D341Med (cell line): Measurements from ENCODE around the gene SLC52A1.
A peak's percentile ranks its signal among the peaks of the same experiment; 100 is the strongest.
"Not testable (repeated sequence)": the region's sequence is repeated elsewhere in the genome, so short reads cannot be mapped to it uniquely, and the experiment has no call there.

Experiments used
- DNase-seq: peaks from one replicate; pipeline ENCODE4 v3.0.0; 2012; ENCODE audit warnings: low spot score

The SLC52A1 gene

DNA sequence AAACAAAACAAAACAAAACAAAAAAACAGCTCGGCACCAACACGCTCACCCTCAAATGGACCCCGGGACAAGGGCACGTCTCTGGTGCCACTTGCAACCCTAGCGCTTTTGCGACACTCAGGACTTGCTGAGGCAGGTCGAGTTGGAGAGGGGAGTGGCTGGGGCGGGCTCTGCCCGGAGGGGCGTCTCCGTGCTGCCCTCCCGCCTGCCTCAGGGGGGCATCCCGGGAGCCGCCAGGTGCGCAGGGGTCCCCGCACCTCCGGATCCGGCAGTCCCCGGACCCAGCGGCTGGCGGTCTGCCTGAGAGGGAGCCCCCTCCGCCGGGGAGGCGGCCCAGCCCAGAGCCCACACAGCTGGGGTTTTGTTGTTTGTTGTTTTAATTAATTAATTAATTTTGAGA is at the start of gene SLC52A1:
Gene SLC52A1, minus strand, starts transcription at position 112 of the 400 bp plus-strand sequence. CDS start 820 bp downstream, outside the sequence.
- DNase-seq, result no peak

DNA sequence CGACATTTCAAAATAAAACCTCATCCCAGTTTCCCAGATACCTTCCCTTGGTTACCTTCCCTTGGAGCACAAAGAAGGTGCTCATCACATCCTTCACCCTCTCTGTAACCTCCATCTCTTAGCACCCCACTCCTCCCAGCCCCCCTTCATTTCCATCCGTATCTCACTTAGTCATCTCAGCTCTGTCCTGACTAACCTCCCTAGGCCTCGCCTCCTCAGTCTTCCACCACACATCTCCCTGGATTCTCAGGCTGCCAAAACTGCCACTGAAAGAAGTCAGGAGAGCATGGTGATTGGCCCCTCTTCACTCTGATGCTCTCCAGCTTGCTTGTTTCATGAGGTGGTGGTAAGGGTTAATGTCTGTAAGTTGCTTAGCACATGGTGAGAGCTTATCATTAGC is 45.4 kb upstream of the SLC52A1 start:
- no peak for DNase-seq

DNA sequence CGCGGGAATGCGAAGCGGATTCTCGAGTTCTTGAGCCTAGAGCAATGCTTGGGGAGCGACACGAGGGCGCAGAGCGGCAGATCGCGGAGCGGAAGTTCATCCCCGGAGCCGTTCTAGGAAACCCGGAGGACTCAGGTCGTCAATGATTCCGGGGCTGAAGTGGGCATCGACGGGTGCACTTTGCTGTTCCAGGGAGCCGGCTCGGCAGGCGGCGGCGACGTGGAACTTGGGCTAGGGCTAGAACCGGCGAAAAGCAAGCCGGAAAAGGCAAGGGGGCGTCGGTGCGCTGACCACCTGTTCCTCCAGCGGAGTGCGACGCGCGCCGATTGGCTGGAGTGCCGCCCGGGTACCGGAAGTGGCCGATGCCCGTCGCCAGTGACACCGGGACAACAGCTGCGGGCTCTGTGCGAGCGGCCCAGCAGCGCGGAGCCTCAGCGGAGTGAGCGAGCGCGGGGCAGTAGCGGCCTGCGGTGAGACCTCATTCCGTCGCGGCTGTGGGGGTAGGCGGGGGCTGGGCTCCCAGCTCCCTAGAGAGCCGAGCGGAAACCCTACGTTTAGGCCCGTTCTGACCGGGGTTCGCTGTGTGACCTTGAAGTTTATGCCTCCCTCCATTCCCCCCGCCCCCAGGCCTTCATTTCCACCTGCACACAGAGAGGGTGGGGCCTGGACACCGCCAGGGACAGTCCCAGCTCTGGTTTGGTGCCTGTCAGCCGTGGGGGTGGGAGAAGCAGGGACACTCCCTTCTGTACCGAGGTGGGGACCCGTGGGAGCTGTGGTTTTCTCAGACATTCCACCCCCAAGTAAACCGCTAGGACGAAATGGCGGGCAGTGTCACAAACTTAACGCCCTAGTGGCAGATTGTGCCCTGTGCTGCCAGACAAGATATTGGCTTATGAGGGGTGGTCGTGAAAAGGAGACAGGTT is 43.1 kb upstream of the SLC52A1 start, which contains the start of gene ZFP3:
Gene ZFP3, plus strand, starts transcription at position 362 of the 923 bp plus-strand sequence. CDS start 13,038 bp downstream, outside the sequence.
- peak; percentile 91 for DNase-seq

DNA sequence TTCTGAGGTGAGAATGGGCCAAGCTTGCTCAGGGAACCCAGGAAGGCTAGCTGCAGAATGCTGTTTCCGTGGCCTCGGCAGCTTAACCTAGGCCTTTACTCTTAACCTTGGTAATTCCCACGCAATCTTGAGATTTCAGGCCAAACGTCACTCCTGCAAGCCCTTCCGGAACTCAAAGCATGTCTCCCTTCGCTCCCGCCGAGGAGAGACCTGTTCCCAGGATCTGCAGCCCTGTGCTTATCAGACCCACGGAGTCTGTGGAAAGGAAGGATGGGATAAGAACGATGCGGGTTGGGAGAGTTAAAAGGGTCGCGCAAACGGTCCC is 42.5 kb upstream of the SLC52A1 start:
- DNase-seq, result no peak

DNA sequence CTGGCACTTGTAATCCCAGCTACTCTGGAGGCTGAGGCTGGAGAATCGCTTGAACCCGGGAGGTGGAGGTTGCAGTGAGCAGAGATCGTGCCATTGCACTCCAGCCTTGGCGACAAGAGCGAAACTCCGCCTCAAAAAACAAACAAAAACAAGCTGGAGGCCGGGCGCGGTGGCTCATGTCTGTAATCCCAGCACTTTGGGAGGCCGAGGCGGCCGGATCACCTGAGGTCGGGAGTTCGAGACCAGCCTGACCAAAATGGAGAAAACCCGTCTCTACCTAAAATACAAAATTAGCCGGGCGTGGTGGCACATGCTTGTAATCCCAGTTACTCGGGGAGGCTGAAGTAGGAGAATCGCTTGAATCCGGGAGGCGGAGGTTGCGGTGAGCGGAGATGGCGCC is 42.0 kb upstream of the SLC52A1 start:
- not testable (repeated sequence) for DNase-seq

DNA sequence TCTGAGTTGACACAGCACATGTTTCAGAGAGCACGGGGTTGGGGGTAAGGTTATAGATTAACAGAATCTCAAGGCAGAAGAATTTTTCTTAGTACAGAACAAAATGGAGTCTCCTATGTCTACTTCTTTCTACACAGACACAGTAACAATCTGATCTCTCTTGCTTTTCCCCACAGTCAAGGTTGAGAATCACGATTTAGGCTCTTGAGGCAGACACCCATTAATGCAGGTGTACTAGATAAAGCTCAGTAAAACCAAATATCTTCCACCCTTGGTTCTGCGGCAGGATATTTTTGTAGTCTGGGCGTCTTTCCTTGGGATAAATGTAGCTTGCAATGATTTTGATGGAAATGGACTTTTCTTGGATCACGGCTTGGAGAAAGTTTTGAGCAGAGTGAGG is 40.2 kb upstream of the SLC52A1 start:
- not testable (repeated sequence) for DNase-seq

DNA sequence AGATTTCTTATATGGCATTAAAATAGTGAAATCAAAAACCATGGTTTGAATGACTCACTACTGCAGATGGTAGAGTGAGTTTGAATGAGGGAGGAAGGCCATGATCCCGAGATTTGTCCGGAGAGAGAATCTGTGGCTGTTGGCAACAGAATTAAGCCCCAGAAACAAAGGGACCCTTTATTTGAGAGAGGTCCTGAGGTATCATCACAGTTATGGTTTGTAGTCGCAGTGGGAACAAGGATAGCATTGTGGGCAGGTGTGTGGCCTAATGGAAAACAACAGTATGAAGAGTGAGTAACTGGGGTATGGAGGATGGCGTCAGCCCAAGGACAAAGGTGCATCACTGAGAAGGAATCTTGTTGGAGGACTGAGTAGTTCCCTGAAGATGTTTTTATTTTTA is 34.5 kb upstream of the SLC52A1 start:
- no peak for DNase-seq

DNA sequence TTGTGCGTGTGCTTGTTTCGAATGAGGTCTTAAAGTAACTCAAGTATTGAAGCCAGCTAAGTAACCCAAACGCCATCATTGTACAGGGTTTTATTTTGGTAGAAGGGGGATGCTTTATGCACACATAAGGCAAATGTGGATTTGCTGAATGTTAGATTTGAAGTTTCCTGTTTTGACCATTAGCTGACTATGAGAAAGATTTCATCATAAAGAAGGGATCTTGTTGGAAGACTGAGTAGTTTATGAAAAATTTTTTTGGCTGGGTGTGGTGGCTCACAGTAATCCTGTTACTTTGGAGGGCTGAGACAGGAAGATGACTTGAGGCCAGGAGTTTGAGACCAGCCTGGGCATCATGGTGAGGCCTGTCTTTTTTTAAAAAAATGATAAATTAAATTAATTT is 33.0 kb upstream of the SLC52A1 start:
- no peak for DNase-seq

DNA sequence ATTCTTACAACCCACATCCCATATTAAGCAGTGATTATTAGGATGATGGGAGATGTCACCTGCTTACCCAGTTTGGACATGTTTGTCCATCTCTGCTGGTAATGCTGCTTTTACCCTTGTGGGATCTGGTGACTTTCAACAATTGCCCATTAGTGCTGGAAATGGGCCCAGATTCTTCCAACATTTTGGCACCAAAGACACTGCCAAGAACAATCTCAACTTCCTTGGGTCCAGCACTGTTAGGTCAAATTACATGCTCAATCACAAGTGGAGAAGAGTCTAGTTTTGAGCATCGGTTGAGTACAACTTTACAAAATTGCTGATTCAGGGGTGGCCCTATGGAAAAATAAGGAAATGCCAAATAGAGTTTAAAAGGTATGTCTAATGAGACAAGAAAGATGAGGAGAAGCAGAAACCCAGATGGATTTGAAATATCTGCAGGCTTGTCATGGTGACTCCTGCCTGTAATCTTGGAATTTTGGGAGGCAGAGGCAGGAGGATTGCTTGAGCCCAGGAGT is 30.1 kb upstream of the SLC52A1 start:
- no peak for DNase-seq

DNA sequence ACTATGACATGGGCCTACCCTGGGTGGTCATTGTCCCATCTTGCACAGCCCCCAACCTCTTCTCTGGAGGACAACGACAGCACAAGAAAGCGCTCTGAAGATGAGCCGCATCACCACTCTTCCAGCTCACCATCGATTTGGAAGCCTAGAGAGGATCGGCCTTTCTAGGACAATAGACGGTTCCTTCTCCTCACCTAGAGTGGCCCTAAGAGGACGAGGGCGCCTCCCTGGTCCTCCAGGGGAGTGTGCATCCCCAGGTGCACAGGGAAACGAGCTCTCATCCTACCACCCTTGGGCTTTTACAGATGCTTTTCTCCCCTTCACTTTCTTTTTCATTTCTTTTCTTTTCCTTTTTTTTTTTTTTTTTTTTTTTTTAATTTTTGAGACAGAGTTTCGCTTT is 20.3 kb upstream of the SLC52A1 start:
- DNase-seq, result no peak

DNA sequence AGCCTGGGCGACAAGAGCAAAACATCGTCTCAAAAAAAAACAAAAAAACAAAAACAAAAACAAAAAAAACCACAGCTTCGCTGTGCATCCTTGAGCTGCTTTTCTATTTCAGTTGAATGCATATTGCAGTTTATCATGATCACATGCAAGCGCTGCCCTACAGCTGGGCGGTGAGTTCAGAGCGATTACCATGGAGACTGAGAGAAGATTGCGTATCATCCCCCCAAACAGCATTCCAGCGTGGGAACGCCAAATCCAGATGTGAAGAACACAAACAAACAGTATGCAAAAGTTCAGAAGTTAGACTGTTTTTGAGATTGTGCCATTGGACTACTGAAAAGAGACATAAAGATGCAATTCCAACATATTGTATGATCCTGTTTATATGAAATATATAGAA is 15.1 kb upstream of the SLC52A1 start:
- no peak for DNase-seq

DNA sequence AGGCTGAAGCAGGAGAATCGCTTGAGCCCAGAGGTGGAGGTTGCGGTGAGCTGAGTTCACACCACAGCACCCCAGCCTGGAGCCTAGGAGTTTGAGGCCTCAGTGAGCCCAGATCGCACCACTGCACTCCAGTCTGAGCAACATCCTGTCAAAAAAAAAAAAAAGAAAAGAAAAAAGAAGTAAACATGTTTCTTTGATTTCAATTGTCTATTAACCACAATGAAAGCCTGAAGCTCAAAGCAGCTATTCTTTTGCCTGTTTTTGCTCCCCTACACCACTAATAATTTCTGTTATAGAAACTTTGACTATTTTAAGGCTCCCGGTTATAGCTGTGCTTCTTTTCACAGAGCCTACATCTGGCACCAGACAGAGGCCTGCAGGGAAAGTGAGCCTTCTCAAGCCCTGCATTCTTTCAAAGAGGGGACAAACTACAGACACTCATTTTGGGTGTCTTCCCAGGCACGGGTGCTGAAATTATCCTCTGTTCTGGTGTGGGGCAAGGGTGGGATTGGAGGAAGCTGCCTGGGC is 14.2 kb upstream of the SLC52A1 start:
- no peak for DNase-seq

DNA sequence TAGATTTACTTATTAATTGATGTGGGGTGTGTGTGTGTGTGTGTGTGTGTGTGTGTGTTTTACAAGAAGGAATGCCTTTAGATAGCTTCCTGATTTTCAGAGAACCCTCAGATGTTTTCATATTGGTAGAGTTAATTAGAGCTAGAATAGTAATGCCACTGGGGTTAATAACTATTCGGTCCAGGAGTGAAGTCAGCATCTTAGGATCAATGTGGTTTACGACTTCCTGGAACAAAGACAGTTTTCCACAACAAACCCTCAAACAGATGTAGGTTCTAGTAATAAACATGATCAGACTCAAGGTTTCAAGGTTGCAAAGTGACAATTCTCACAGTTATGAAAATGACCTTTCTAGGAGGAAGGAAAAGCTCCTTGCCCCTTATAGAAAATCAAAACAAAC is 12.2 kb upstream of the SLC52A1 start:
- no peak for DNase-seq

DNA sequence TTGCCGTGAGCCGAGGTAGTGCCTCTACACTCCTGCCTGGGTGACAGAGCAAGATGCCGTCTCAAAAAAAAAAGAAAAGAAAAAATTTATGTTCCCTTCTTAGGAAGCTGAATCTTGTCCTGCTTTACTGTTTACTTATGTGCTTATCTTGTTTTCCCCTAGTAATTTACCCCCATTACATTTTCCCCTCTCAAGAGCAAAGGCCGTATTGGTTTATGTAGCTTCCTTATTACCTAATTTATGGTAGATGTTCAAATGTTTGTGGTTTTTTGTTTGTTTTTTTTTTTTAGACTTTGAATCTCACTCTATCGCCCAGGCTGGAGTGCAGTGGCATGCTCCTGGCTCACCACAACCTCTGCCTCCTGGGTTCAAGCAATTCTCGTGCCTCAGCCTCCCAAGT is 10.3 kb upstream of the SLC52A1 start:
- no peak for DNase-seq

DNA sequence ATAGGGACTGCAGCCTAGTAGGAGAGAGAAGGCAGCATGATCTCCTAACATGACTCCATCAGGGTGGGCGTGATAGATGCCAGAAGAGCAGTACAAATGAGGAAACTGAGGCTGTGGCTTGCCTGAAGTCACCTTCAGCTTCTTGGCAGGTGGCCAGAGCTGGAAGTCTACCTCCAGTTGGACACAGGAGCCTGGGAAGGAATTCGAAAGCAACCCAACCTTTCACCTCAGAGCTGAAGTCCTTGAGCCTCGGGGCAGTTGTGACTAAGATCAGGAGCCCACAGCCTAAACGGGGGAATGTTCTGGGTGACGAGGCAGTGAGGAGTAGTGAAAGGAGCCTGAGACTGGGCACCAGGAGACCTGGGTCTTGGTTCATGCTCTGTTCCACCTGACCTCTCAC is 9.4 kb upstream of the SLC52A1 start:
- DNase-seq, result no peak

DNA sequence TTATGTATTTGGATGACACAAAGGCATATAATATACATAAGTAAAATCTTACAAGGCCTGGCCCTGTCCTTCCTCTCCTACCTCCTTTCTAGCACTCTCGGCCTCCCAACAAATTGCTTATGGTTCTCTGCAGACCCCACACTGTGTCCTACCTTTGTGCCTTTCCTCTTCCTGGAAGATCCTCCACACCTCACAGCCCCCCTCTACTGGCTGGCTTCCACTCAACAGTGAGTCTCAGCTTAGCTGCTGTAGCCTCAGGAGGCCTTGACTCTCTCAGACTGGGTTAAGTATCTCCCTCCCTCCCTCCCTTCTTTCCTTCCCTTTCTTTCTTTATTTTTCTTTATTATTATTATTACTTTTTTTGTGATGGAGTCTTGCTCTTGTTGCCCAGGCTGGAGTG is 8.3 kb upstream of the SLC52A1 start:
- no peak for DNase-seq

DNA sequence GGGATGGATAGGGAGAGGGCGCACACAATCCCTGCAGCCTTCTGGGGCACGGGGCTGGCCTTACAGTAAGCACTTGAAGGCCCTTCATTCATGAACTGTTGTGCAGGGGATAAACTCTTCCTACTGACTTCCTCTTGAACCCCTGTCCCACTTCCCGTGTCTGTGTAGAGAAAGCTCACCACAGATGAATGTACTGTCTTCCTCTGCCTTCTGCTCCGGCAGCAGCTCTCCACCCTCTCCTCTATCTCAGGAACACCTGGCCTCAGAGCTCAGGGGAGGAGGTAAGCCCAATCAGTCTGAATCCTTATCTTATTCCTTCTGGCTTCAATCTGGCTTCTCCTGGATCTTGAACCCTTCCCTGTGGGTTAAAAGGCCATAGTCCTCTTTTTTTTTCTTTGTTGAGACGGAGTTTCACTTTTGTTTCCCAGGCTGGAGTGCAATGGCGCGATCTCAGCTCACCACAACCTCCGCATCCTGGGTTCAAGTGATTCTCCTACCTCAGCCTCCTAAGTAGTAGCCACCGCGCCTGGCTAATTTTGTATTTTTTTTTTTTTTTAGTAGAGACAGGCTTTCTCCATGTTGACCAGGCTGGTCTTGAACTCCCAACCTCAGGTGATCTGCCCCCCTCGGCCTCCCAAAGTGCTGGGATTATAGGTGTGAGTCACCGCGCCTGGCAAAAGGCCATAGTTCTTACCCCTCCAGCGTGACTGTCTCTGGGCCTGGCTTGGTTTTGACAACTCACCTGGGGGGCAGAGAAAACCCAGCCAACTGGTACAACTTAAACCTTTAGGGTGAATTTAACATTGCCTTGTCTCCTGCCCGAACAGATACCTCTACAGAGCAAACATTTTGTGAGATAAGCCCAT is 7.2 kb upstream of the SLC52A1 start:
- no peak for DNase-seq

DNA sequence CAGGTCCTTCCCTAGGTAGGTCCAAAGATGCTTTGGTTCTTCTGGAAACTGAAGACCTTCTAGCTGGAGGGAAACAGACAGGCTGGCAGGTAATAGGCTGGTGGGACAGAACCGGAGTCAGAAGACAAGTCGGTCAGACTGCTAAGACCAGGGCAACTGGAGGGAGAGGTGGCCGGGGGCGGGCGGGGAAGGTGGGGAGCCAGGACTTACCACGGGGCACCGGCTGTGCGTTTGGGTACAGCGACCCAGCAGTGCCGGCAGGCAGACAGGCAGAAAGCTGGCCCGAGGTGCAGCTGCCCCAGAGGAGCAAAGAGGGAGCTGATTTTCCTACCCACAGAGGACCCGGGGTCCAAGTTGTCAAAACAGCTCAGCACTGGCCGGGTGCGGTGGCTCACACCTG is 575 bp downstream of the SLC52A1 start:
- no peak for DNase-seq

DNA sequence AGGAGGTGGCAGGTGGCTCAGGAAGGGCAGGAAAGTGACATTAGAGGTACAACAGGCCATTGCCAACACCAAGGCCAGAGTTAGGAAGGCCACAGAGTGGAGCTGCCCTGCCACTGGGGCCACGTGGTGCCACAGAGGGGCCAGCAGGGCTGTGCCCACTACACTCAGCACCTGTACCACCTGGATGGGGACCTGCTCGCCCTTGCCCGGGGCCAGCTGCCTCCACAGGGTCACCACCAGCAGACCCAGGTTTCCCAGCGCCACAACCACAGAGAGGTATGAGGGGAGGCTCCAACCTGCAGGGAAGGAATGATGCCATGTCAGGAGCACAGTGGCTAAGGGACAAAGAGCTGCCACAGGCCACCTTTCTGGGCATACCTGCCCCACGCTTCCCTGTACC is 1.2 kb downstream of the SLC52A1 start:
- no peak for DNase-seq

DNA sequence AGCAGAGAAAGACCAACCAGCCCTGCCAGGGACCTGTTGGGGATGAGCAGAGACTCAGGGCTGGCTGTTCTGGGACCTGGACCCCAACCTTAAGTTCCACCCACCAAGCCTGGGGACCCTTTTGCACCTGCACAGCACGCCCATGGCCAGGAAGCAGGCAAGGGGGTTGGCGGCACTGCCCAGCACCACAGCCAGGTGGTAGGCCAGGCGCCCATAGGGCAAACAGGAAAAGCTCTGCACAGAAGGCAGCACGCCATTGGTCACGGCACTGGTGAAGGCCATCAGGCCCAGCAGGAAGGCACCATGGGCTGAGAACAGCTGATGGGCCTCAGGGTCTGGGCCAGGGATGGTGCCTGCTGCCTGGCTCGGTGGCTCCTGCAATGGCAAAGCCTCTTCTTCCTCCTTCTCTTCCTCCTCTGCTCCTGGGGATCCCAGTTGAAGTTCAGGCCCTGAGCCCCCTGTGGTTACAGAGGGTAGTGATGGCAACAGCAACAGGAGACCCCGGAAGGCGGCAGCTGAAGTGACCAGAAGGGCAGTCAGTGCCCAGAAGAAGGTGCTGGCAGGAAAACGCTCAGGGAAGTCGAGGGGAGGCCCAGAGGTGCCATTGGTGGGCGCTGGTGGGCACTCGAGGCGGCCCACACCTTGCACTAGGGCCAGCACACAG is 1.7 kb downstream of the SLC52A1 start:
- no peak for DNase-seq

DNA sequence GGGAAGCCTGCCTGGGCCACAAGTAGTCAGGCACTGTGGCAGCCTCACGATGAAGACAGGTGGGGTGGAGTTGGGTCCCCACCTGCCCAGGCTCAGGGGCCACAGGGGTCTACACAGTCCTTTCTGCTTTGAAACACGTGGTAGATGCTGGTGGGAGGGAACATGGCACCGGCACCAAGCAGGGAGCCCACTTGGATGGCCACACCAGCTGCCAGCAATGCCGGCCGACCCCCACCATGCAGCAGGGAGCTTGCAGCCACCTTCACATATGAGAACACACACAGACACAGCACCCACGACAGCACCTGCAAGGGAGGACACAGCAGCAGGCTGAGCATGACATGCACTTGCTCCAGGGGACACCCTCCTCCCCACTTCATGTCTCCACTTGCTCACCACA is 2.4 kb downstream of the SLC52A1 start:
- DNase-seq, result no peak
